HFF-Myc (cell line): ENCODE data around the gene EXOC3L1.

Experiments used
- DNase-seq: peaks from one replicate; pipeline ENCODE4 v3.0.0-alpha.2; 2011; ENCODE audit warnings: low read depth; ENCODE audit errors: extremely low read depth
- H3K4me3 ChIP-seq: replicated peaks from 2 replicates; pipeline ENCODE4 v1.5.1; 2011; ENCODE audit warnings: low read depth, mild to moderate bottlenecking, control low read depth, low read length
- TF ChIP-seq, protein P1 (sequence below): IDR thresholded peaks from 2 replicates; pipeline ENCODE4 v1.5.1; 2012; ENCODE audit warnings: mild to moderate bottlenecking, low read depth, low read length, control low read depth; ENCODE audit errors: missing control alignments

The EXOC3L1 gene

GRCh38 chr16:67215706-67216105, 25.8 kb upstream of the EXOC3L1 start:
- H3K4me3 ChIP-seq = no peak overlapping the region
- DNase-seq = no peak
- TF ChIP-seq, protein P1, sequence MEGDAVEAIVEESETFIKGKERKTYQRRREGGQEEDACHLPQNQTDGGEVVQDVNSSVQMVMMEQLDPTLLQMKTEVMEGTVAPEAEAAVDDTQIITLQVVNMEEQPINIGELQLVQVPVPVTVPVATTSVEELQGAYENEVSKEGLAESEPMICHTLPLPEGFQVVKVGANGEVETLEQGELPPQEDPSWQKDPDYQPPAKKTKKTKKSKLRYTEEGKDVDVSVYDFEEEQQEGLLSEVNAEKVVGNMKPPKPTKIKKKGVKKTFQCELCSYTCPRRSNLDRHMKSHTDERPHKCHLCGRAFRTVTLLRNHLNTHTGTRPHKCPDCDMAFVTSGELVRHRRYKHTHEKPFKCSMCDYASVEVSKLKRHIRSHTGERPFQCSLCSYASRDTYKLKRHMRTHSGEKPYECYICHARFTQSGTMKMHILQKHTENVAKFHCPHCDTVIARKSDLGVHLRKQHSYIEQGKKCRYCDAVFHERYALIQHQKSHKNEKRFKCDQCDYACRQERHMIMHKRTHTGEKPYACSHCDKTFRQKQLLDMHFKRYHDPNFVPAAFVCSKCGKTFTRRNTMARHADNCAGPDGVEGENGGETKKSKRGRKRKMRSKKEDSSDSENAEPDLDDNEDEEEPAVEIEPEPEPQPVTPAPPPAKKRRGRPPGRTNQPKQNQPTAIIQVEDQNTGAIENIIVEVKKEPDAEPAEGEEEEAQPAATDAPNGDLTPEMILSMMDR = no peak

DNA sequence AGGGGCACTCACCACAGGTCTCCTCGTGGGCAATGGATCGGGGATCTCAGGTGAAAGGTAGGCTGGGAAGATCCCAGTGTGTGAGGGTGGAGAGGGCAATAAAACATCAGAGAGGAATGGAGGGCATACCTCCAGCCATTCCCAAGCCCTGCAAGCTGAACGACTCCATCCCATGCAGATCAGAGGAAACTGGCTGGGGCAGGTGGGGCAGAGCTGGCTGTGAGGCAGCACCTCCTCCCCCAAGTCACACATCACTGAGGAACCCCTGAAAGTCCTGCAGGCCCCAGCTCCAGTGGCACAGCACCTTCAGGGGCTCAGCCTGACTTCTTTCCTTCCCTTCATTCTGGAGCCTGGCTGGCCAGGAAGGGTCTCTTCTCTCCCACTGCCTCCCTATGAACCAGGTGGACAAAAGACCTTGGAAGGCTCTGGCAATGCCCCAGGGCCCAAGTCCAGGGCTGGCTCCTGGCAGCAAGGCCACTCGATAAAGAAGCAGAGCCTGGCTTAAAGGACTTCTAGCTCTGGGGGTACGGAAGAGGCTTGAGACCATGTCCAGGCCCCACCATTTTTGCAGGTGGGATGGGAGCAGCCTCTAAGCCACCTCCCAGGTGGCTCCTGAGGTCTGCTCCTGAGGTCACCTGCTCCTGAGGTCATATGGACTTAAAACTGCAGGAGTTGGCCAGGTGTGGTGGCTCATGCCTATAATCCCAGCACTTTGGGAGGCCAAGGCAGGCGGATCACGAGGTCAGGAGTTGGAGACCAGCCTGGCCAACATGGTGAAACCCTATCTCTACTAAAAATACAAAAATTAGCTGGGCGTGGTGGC, 23.5 kb upstream of the EXOC3L1 start:
- TF ChIP-seq, protein P1 = no peak
- no peak for DNase-seq
- no peak overlapping the region for H3K4me3 ChIP-seq

- no peak overlapping the region for H3K4me3 ChIP-seq
- no peak for DNase-seq
- TF ChIP-seq, protein P1 = no peak
These were observed 22.8 kb upstream of the EXOC3L1 start for GRCh38 chr16:67212766-67213165.

DNA sequence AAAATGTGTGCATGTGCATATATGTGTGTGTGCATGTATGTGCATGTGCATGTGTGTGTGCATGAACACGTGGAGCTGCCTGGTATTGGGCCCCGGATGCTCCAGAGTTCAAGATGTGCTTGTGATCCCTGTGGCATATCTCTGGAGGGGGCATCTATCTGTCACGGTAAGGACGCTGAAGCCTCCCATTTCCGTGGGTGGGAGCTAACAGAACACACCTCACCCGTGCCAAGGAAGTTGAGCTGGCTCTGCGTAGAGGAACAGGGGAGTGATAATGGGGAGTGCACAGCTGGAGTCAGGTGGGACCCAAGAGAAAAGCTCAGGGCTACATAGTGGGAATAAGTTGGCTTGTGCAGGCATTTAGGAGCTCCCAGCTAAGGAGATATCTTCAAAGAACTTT, 21.7 kb upstream of the EXOC3L1 start:
- TF ChIP-seq, protein P1 = no peak
- H3K4me3 ChIP-seq = no peak overlapping the region
- DNase-seq = no peak

DNA sequence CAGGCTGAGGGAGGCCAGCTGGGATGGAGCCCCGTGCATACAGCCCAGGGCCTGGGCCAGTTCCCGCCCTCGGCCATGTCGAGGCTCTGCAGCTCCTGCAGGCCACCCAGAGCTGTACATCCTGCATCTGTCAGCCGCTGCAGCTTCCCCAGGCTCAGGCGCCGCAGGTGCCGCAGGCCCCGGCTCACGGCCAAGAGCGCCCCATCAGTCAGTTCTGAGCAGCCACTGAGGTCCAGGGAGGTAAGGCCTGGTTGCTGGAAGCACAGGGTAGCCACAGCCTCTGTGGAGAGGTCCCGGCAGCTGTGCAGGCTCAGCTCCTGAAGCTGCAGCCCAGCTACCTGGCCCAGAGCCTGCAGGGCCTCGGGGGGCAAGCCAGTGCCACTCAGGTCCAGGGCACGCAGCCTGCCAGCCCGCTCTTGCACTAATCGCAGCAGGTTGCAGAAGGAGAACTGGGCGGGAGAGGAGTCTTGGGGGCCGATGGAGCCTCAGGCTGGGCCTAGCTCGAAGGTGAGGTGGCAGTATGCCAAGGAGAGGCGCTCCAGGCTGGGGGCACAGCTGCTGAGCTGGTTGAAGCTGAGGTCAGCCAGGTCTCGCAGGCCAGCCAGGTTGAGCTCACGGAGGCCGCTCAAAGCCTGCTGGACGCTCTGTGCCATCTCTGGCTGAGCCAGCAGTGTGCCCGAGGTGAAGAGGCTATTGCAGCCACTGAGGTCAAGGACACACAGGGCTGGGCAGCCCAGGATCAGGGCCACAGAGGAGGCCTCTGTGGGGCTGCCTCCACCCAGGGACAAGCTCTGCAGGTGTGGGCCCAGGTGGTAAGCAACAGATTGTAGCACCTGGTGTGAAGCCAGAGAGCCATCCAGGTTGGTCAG, 20.4 kb upstream of the EXOC3L1 start:
- TF ChIP-seq, protein P1 = no peak
- DNase-seq = no peak
- H3K4me3 ChIP-seq = no peak overlapping the region

- TF ChIP-seq, protein P1 = no peak
- no peak for DNase-seq
- H3K4me3 ChIP-seq = no peak overlapping the region
These were observed 19.6 kb upstream of the EXOC3L1 start for GRCh38 chr16:67209565-67209964.
